Measurements from ENCODE around the gene ZNF839.

ZNF839 gene

DNA sequence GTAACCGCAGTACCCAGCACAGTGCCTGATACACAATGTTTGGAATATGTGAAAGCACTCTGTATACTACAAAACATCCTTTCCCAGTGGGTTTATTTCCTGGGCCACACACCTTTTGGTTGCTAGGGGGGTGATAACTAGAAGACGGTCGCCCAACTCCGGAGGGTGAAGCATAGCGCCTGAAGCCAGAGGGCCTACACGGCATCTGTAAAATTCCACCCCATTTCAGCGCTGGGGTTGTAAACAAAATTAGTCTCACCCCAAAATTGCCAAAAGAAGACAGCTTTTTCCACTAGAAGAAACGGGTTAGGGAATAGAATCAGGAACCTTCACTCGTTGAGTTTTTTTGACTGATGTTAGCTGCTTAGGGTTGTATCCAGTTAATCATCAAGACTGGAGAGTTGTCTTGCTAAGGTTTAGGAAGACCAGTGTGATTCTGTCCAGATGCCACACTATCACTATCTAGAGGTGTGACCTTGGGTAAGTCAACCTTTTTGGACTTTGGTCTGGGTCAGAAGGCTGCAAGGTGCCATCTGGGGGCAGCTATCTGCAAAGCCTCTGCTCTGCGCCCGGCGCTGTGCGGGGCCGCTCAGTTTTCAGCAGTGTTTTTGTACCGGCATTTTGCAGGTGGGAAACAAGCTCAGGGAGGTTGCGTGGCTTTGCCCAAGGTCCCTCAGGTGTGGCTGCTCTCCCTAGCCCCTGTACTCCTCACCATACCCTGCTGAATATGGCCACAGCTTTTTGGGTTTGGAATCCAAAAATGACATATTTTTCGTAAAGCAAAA, 1.3 kb downstream of the ZNF839 start:
- no peak for TF ChIP-seq GATA3 (IDR thresholded peaks at IDR 0.05; ENCODE audit: low read depth, low read length)
- no peak for TF ChIP-seq GATA2 (IDR thresholded peaks at IDR 0.05; ENCODE audit: low read depth, low read length)

- no peak for TF ChIP-seq GATA2 (IDR thresholded peaks at IDR 0.05; ENCODE audit: low read depth, low read length)
- no peak for TF ChIP-seq GATA3 (IDR thresholded peaks at IDR 0.05; ENCODE audit: low read depth, low read length)
Observed at GRCh38 chr14:102321456-102322422, 2.2 kb downstream of the ZNF839 start.

GRCh38 chr14:102323102-102323501, 3.6 kb downstream of the ZNF839 start:
- no peak for TF ChIP-seq GATA2 (IDR thresholded peaks at IDR 0.05; ENCODE audit: low read depth, low read length)
- no peak for TF ChIP-seq GATA3 (IDR thresholded peaks at IDR 0.05; ENCODE audit: low read depth, low read length)

DNA sequence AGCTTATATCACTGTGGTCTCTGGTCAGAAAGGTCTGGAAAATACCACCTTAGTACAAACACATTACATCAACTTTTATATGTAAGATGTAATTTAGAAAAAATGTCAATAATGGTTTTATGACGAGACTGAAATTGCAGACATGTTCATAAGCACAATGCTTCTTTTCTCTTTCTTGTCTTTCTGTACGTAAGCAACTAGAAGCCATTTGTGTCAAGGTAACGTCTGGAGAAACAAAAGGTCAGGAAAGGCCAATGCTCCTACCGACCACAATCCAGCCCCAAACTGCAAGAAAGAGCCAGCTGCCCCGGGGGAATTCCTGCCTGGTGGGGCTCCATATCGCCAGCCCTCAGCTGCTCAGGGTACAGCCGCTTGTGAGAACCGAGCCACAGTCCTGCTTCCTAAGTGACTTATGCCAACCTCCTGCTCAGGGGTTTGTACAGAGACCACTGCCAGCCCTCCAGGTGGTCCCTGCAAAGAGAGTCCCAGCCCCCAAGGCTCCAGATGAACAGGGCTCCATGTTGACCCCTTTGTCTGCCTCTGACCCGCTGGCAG, 6.3 kb downstream of the ZNF839 start:
- TF ChIP-seq GATA3 (IDR thresholded peaks at IDR 0.05; ENCODE audit: low read depth, low read length) (no peak), GATA2 (IDR thresholded peaks at IDR 0.05; ENCODE audit: low read depth, low read length) (no peak)

DNA sequence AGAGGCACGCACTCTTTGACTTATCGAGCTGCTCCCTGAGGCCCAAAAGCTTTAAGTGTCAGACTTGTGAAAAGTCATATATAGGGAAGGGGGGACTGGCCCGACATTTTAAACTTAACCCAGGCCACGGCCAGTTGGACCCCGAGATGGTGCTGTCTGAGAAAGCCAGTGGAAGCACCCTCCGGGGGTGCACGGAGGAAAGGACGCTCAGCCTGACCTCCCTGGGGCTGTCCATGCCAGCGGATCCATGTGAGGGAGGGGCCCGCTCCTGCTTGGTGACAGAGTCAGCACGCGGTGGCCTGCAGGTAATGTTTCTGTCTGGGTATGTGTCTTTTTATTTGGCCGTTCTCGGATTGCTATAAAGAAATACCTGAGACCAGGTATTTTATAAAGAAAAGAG, 7.0 kb downstream of the ZNF839 start:
- TF ChIP-seq GATA3 (IDR thresholded peaks at IDR 0.05; ENCODE audit: low read depth, low read length) (no peak), GATA2 (IDR thresholded peaks at IDR 0.05; ENCODE audit: low read depth, low read length) (no peak)

DNA sequence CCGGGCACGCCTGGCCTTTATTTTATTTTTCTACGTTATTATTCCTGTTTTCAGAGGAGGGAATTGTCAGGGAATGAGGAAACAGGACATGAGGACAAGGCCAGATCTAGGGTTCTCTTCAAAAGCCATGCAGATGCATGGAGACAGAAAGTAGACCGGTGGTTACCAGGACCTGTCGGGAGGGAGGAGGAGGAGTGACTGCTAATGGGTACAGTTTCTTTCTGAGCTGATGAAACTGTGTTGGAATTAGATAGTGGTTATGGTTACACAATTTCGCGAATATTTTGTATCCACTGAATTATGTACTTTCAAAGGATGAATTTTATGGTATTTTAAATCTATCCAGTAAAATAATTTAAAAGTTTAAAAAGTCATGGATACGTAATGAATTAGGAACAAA, 11.3 kb downstream of the ZNF839 start:
- TF ChIP-seq GATA2 (IDR thresholded peaks at IDR 0.05; ENCODE audit: low read depth, low read length) (no peak), GATA3 (IDR thresholded peaks at IDR 0.05; ENCODE audit: low read depth, low read length) (no peak)

DNA sequence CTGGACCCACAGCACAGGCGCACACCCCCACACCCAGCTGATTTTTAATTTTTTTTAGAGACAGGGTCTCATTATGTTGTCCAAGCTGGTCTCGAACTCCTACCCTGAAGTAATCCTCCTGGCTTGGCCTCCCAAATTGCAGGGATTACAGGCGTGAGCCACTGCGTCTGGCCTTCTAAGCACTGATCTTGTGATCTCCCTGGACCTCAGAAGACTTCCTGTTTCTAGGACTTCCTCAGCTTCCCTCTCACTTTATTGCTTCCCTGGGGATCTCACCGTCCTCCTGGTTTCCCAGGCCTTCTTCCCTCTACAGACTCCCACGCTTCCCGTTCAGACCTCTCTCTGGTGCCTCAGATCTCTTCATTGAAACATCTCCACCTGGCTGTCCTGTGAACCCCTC, 13.8 kb downstream of the ZNF839 start:
- no peak for TF ChIP-seq GATA3 (IDR thresholded peaks at IDR 0.05; ENCODE audit: low read depth, low read length)
- no peak for TF ChIP-seq GATA2 (IDR thresholded peaks at IDR 0.05; ENCODE audit: low read depth, low read length)

DNA sequence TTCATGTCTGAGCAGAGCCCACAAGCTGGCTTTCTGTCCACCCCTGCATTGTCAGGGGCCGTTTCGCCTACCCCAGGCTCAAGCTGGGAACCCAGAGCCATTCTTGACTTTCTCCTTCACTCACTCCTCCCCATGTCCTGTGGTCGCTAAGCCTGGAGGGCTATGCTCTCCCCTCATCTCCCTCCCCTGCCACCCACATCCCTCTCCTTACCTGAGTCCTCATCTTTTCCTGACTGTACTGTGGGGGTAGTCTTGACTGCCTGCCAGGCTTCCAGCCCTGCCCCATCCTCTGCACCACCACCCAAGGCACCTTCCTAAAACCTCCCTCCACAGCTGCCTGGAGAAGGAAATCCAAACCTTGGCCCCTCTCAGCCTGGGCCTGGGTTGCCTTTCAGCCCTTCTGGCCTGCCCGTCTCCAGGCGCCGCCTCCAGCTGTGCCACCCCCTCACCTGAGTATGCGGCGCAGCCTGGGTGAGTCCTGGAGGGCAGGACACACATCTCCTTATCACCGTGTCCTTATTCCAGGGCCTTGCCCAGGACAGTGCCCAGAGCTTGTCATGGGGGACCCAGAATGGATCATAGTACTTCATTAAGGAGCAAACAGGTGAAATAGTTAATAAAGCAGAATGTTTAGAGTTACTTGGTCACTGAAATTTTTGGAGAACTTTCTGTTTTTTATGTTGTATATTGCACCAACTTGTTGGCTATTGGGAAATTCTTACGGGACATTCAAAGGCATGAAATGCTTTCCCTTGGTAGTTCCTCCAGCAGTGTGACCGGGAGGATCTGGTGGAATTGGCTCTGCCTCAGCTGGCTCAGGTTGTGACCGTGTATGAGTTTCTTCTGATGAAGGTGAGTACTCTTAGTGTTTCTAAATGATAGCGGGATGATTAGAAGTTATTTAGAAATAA, 14.5 kb downstream of the ZNF839 start:
- TF ChIP-seq GATA2 (IDR thresholded peaks at IDR 0.05; ENCODE audit: low read depth, low read length) (no peak), GATA3 (IDR thresholded peaks at IDR 0.05; ENCODE audit: low read depth, low read length) (no peak)

DNA sequence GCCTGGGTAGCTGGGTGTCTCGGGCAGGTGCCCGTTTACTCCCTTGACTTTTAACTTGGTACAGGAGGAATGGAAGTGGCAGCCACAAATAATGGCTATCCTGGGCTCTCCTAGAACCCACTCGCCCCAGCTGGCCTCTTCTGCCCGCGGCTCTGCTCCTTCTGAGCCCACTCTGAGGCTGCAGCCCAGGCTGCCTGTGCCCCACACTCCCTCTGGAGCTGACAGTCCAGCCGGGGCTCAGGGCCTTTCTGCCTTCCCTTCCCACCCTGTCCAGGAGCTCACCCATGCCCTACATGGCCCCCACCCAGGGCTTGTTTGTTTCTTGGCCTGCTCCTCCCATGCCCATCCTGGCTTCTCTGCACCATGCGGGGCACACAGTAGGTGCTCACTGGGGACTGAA, 15.6 kb downstream of the ZNF839 start:
- TF ChIP-seq GATA3 (IDR thresholded peaks at IDR 0.05; ENCODE audit: low read depth, low read length) (no peak), GATA2 (IDR thresholded peaks at IDR 0.05; ENCODE audit: low read depth, low read length) (no peak)

GRCh38 chr14:102338724-102339123, 19.2 kb downstream of the ZNF839 start:
- no peak for TF ChIP-seq GATA2 (IDR thresholded peaks at IDR 0.05; ENCODE audit: low read depth, low read length)
- TF ChIP-seq GATA3 (IDR thresholded peaks at IDR 0.05; ENCODE audit: low read depth, low read length) = no peak

DNA sequence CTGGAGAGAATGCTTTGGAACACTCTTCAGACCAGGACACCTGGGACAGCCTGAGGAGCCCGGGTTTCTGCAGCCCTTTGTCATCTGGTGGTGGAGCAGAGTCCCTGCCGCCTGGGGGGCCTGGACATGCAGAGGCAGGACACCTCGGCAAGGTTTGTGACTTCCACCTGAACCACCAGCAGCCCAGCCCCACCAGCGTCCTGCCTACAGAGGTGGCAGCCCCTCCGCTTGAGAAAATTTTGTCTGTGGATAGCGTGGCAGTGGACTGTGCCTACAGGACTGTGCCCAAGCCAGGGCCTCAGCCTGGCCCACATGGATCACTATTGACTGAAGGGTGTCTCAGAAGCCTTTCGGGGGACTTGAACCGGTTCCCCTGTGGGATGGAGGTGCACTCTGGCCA, 22.0 kb downstream of the ZNF839 start:
- no peak for TF ChIP-seq GATA2 (IDR thresholded peaks at IDR 0.05; ENCODE audit: low read depth, low read length)
- TF ChIP-seq GATA3 (IDR thresholded peaks at IDR 0.05; ENCODE audit: low read depth, low read length) = no peak

DNA sequence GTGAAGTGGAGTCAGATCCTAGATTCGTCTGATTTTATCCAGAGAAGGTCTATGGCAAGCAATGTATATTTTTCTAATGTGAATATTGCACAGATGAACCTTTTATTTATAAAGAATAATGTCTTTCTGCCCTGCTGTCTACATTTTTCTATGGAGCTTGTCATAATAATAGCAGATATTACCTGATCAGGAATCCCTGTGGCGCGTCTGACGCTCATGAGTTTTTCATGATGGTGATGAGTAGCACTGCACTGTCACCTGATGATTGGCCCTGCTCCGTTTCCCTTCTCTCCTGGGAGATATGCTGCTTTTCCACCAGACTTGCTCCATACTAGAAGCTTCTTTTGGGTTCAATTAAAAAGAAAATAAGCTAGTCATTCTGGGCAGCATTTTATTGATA, 22.7 kb downstream of the ZNF839 start:
- TF ChIP-seq GATA3 (IDR thresholded peaks at IDR 0.05; ENCODE audit: low read depth, low read length) = no peak
- TF ChIP-seq GATA2 (IDR thresholded peaks at IDR 0.05; ENCODE audit: low read depth, low read length) = no peak

DNA sequence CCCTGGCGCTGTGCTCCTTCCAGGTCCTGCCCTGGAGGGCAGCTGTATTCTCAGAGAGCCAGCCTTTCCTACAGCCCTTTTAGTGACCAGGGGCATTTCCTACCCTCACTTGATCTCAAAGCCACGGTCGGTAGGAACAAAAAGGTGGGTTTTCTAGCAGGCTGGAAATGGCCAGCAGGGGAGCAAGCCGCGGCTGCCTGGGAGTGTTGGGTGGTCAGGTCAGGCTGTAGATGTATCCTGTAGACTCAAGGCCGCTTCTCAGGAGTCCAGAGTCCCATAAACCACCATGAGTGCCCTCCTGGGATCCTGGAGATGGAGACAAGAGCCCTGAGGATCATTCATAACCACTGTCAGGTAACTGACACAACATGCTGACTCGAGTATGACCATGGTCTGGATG, 24.5 kb downstream of the ZNF839 start:
- TF ChIP-seq GATA2 (IDR thresholded peaks at IDR 0.05; ENCODE audit: low read depth, low read length) = no peak
- no peak for TF ChIP-seq GATA3 (IDR thresholded peaks at IDR 0.05; ENCODE audit: low read depth, low read length)
